Vagina (tissue), 2 donors: Measurements from ENCODE around the gene NFATC2.

ENCODE experiments used
- CTCF ChIP-seq, 3 experiments: fragments of 450-650 bp in 2 of 3; fragments of 200-600 bp in 1 of 3; sonication (generic) in 1 of 3; IDR thresholded peaks; one replicate each; pipeline ENCODE4 v1.5.1; 2017 to 2019; ENCODE audit warnings: antibody characterized with exemption in 3 of 3, mild to moderate bottlenecking in 2 of 3, moderate library complexity in 2 of 3
- POLR2A ChIP-seq, 2 donors: fragments of 450-650 bp; IDR thresholded peaks; one replicate each; pipeline ENCODE4 v1.6.1; 2017; ENCODE audit warnings: antibody characterized with exemption in 2 of 2, mild to moderate bottlenecking in 2 of 2, moderate library complexity in 2 of 2
- POLR2AphosphoS5 ChIP-seq, 2 donors: sonication (generic); formaldehyde crosslinking; IDR thresholded peaks; one replicate each; pipeline ENCODE4 v1.9.0; 2017; ENCODE audit warnings: antibody characterized with exemption in 2 of 2, mild to moderate bottlenecking in 2 of 2, low read depth in 1 of 2; ENCODE audit not compliant: insufficient read depth in 1 of 2

- TF ChIP-seq POLR2A (IDR thresholded peaks at IDR 0.05) (no peak), CTCF (IDR thresholded peaks at IDR 0.05) (no peak), POLR2AphosphoS5 (IDR thresholded peaks at IDR 0.05; ENCODE audit: insufficient read depth in 1 of 2, low read depth in 1 of 2) (no peak)
Measured at GRCh38 chr20:51365670-51366069, 176.8 kb downstream of the NFATC2 start.
